Peyer's patch (tissue), 4 donors: ENCODE data around the gene ASB2. TPM values are rescaled to one million over a fixed set of nuclear protein-coding genes. Genes with fewer than 3 reads are reported as not detected.

ENCODE experiments used
- DNase-seq, 3 donors: peaks; one replicate each; pipeline ENCODE4 v3.0.0-alpha.2; 2017 to 2019
- H3K27ac ChIP-seq, 4 donors: fragments of 200-600 bp; sonication (generic); one replicate each; pipeline ENCODE4 v1.5.1; 2016 to 2019
- H3K27me3 ChIP-seq, 2 donors: fragments of 200-600 bp; sonication (generic); one replicate each; pipeline ENCODE4 v1.5.1; 2019
- H3K36me3 ChIP-seq, 3 donors: fragments of 200-600 bp; sonication (generic); one replicate each; pipeline ENCODE4 v1.5.1; 2016 to 2019
- H3K4me1 ChIP-seq, 4 donors: fragments of 200-600 bp; sonication (generic); one replicate each; pipeline ENCODE4 v1.5.1; 2016 to 2019
- H3K4me3 ChIP-seq, 4 donors: fragments of 200-600 bp; sonication (generic); 1 replicate in 3 of 4; 2 replicates in 1 of 4; pipeline ENCODE4 v1.5.1; 2016 to 2019; ENCODE audit warnings: mild to moderate bottlenecking in 1 of 4
- H3K9me3 ChIP-seq, 4 donors: fragments of 200-600 bp; sonication (generic); one replicate each; pipeline ENCODE4 v1.5.1; 2016 to 2019; ENCODE audit warnings: mild to moderate bottlenecking in 1 of 4
- CTCF ChIP-seq, 6 experiments: fragments of 450-650 bp in 4 of 6; fragments of 200-600 bp in 2 of 6; sonication (generic) in 1 of 6; IDR thresholded peaks; one replicate each; pipeline ENCODE4 v1.5.1; 2017 to 2019; ENCODE audit warnings: antibody characterized with exemption in 6 of 6, mild to moderate bottlenecking in 3 of 6, moderate library complexity in 1 of 6
- POLR2A ChIP-seq, 2 donors: fragments of 450-650 bp; IDR thresholded peaks; one replicate each; pipeline ENCODE4 v1.5.1; 2017; ENCODE audit warnings: antibody characterized with exemption in 2 of 2, mild to moderate bottlenecking in 2 of 2, moderate library complexity in 2 of 2
- total RNA-seq, 4 donors: library from RNA; depleted of rRNA; stranded (reverse); fragments of >200 nt; gene quantifications; one replicate each; pipeline ENCODE4 v1.1.0, GENCODE V29; 2016

Gene ASB2
- total RNA-seq, 4 donors from 2014 or later: 3.2 to 32.2 (median 5.4) TPM

- Histone ChIP-seq H3K4me1 (peaks cover 0 to 5% (median 3%) of the 10 kb centered on the region in 4 donors), H3K9me3 (no peaks in the 10 kb centered on the region), H3K36me3 (no peaks in the 10 kb centered on the region), H3K27me3 (no peaks in the 10 kb centered on the region), H3K27ac (peak within 1 kb of the TSS in 1 of 4 donors; percentile 73), H3K4me3 (no peak within 1 kb of the TSS)
- TF ChIP-seq POLR2A (IDR thresholded peaks at IDR 0.05) (no peak), CTCF (IDR thresholded peaks at IDR 0.05) (no peak)
- no peak for DNase-seq
Observed at GRCh38 chr14:93997082-93997481, 20.7 kb upstream of the ASB2 start, which contains the start of gene CCDC197. Gene CCDC197, plus strand, starts transcription at chr14:93997301. Its CDS starts 831 bp downstream, at chr14:93998132.

GRCh38 chr14:93996130-93996695, 19.8 kb upstream of the ASB2 start:
- DNase-seq: no peak
- Histone ChIP-seq H3K27me3 (no peaks in the 10 kb centered on the region), H3K4me3 (no peak overlapping the region), H3K9me3 (no peaks in the 10 kb centered on the region), H3K4me1 (peaks cover 0 to 4% (median 1%) of the 10 kb centered on the region in 4 donors), H3K27ac (peak overlapping the region in 1 of 4 donors; percentile 73), H3K36me3 (no peaks in the 10 kb centered on the region)
- no peak for TF ChIP-seq POLR2A (IDR thresholded peaks at IDR 0.05)
- no peak for TF ChIP-seq CTCF (IDR thresholded peaks at IDR 0.05)

- Histone ChIP-seq H3K27ac (peak overlapping the region in 1 of 4 donors; percentile 73), H3K4me1 (no peaks in the 10 kb centered on the region), H3K4me3 (no peak overlapping the region), H3K27me3 (no peaks in the 10 kb centered on the region), H3K36me3 (no peaks in the 10 kb centered on the region), H3K9me3 (no peaks in the 10 kb centered on the region)
- DNase-seq: no peak
- TF ChIP-seq POLR2A (IDR thresholded peaks at IDR 0.05): no peak
- no peak for TF ChIP-seq CTCF (IDR thresholded peaks at IDR 0.05)
Observed at GRCh38 chr14:93994919-93995682, 18.7 kb upstream of the ASB2 start.

GRCh38 chr14:93993382-93993781, 17.0 kb upstream of the ASB2 start:
- H3K36me3 ChIP-seq: no peaks in the 10 kb centered on the region
- H3K27ac ChIP-seq: peak overlapping the region in 1 of 4 donors; percentile 73
- TF ChIP-seq POLR2A (IDR thresholded peaks at IDR 0.05) (no peak), CTCF (IDR thresholded peaks at IDR 0.05) (no peak)
- H3K4me1 ChIP-seq: no peaks in the 10 kb centered on the region
- H3K27me3 ChIP-seq: no peaks in the 10 kb centered on the region
- DNase-seq: no peak
- H3K4me3 ChIP-seq: no peak overlapping the region
- no peaks in the 10 kb centered on the region for H3K9me3 ChIP-seq

- H3K4me3 ChIP-seq: no peak overlapping the region
- H3K4me1 ChIP-seq: no peaks in the 10 kb centered on the region
- H3K27ac ChIP-seq: peak overlapping the region in 1 of 4 donors; percentile 42
- TF ChIP-seq POLR2A (IDR thresholded peaks at IDR 0.05) (no peak), CTCF (IDR thresholded peaks at IDR 0.05) (no peak)
- H3K27me3 ChIP-seq: no peaks in the 10 kb centered on the region
- H3K9me3 ChIP-seq: no peaks in the 10 kb centered on the region
- H3K36me3 ChIP-seq: no peaks in the 10 kb centered on the region
- DNase-seq: no peak
Observed at GRCh38 chr14:93991649-93992048, 15.3 kb upstream of the ASB2 start.
